Activated CD4-positive, alpha-beta T cell treated with anti-CD3 and anti-CD28 coated beads, Interleukin-2, amount 50 U/mL, for 1 hour (primary cell): Measurements from ENCODE around the gene PODXL.
"Not testable (repeated sequence)": the region's sequence is repeated elsewhere in the genome, so short reads cannot be mapped to it uniquely, and the experiment has no call there.

Experiments
- DNase-seq: peaks from one replicate; pipeline ENCODE4 v3.0.0-alpha.2; 2020

PODXL gene

GRCh38 chr7:131536361-131536849 is 20.0 kb downstream of the PODXL start:
- no peak for DNase-seq

GRCh38 chr7:131533566-131534561 is 22.6 kb downstream of the PODXL start:
- no peak for DNase-seq

GRCh38 chr7:131533151-131533559 is 23.3 kb downstream of the PODXL start:
- DNase-seq: no peak

DNA sequence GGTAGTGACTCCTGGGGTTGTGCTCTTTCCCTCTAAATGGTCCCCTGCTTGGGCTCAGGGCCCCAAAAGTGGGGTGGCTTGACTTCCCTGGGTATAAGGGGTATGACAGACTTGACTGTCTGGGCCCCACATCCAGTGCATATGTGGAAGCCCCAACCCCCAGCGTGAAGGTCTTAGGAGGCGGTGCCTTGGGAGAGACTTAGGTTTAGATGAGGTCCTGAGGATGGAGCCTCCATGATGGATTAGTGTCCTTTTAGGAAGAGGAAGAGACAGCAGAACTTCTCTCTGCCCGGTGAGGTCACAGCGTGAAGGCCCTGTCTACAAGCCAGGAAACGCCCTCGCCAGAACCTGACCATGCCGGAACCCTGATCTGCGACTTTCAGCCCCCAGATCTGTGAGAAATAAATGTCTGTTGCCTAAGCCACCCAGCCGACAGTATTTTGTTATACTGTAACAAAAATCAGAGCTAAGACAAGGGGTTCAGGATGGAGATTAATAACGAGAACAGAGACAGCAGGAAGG is 23.8 kb downstream of the PODXL start:
- DNase-seq: no peak

DNA sequence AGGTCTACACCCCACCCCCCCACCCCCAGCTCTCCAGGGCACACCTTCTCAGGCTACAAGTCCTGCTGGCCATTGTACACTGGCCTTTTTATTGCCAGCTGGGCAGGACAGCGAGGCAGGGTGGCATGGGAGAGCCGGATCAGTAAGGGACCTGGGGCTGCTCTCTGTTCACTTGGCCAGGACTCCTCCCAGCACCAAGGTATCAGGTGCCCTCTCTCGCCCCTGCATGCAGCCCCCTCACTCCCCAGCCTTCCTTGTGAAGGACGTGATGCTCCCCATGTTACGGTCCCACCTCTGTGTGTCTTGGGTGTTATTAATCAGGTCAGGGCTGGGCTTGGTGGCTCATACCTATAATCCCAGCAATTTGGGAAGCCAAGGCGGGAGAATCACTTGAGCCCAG is 26.3 kb downstream of the PODXL start:
- no peak for DNase-seq

DNA sequence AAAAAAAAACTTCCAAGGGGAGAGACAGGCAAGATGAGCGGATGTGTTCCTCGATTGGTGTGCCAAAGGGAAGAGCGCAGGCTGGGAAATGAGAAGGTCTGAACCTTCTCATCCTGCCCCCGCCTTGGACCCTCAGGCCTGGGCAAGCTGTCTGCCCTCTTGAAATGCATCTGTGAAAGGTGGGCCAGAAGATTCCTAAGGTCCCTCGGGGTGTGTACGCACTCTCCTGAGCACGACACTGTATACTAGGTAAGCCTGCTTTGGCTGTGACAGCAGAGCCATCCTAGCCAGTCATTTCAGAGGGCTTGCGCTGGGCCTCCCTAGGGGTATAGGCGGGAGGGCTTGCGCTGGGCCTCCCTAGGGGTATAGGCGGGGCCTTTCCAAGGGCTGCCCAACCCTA is 26.8 kb downstream of the PODXL start:
- no peak for DNase-seq

DNA sequence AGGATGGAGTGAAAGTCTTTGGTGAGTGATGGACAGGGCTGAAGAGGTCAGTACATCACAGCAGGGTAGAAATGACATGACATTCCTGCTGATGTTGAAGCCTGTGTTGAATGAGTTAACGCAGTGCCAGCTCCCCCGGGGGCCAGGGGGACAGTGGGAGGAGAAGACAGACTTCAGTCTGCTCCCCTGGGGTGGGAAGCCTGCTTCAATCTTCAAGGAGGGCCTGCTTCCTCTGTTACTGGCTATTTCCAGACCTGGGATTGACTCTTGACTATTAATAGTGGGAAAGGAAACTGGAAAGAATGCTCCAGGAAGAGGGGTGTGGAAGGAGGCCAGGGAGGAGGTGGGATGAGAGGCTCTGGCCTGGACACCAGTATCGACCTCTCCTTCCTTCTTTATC is 27.2 kb downstream of the PODXL start:
- no peak for DNase-seq

GRCh38 chr7:131527456-131527855 is 29.0 kb downstream of the PODXL start:
- DNase-seq: no peak

- no peak for DNase-seq
These were observed 30.6 kb downstream of the PODXL start for GRCh38 chr7:131525820-131526219.

GRCh38 chr7:131524703-131525102 is 31.7 kb downstream of the PODXL start:
- no peak for DNase-seq

DNA sequence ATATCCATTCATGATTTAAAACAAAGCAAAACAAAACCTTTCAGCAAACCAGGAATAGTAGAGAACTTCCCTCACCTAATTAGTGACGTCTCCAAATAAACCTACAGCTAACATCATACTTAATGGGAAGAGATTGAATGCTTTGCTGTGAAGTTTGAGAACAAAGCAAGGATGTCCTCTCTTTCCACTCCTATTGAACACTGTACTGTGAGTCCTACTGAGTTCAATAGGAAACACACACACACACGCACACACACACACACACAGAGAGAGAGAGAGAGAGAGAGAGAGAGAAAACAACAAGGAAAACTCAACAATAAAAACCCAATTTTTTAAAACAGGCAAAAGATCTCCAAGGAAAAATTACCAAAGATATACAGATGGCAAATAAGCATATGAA is 32.3 kb downstream of the PODXL start:
- no peak for DNase-seq

GRCh38 chr7:131522325-131522930 is 34.0 kb downstream of the PODXL start:
- no peak for DNase-seq

DNA sequence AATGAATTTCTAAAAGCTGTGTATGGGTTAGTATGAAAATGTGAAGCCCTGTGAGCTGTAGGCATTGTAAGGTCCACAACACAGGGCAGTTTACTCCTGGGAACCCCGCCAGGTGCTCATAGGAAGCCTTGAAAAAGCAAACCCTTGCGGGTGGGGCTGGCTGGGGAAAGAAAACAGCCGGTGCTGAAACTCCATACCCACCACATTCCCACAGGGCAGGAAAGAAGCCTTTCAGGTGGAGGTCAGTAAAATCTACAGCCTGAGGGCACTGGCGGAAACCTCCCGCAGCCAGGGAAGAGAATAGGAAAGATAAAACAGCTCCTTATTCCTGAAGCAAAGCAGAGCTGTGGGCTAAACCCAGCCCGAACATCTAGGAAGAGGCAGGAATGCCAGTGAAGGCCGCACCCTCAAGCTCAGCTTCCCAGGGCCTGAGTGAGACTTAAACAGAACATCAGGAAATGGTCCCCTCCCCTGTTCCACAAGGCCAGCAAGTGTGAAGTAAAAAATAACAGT is 34.7 kb downstream of the PODXL start:
- DNase-seq: no peak

DNA sequence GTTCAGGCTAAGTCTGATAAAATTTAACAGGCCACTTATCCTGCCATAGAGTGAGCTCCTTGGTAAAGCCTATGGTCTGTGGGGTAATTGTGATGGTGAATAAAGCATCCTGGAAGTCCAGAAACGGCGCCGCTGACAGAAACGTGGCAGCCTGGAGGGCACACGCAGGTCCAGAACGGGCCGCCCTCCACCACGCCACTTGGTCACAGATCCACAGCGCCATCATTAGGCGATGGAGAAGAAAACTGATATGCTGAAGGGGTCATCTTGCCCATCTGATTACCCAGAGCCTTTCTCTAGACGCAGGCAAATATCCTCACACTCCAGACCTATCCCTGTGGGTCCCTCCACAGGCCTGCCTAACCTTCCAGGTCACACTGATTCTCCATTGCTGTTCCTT is 37.8 kb downstream of the PODXL start:
- DNase-seq: no peak

GRCh38 chr7:131517218-131517923 is 39.1 kb downstream of the PODXL start:
- DNase-seq: no peak

GRCh38 chr7:131515471-131515870 is 41.0 kb downstream of the PODXL start:
- not testable (repeated sequence) for DNase-seq

GRCh38 chr7:131513245-131514061 is 43.0 kb downstream of the PODXL start:
- peak; percentile 78 for DNase-seq

- no peak for DNase-seq
These were observed 44.5 kb downstream of the PODXL start for GRCh38 chr7:131511774-131512535.

- no peak for DNase-seq
These were observed 45.4 kb downstream of the PODXL start for GRCh38 chr7:131511071-131511470.

DNA sequence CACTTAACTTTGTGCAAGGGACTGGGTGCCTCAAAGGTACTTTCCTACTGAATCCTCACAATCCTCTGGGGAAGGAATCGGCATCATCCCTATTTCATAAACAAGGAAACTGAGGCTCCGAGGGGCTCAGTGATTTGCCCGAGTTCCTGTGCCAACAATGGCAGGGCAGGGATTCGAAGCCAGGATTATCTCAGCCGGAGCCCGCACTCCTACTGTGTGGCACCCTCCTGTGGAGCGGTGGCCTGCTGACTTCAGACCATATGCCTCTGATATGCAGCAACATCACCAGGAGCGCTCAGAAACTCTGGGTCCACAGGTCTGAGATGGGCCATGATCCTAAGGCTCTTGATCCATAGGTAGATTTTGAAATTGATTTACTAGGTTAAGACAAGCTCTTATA is 46.6 kb downstream of the PODXL start:
- DNase-seq: no peak
